Endothelial cell of umbilical vein (primary cell): ENCODE results near the gene NSFL1C.

ENCODE experiments used
- CTCF ChIP-seq, 2 donors: IDR thresholded peaks; 1 replicate in 1 of 2; 2 replicates in 1 of 2; pipeline ENCODE4 v1.5.1; 2011; ENCODE audit warnings: low read length in 2 of 2, mild to moderate bottlenecking in 2 of 2, moderate library complexity in 2 of 2, control low read depth in 1 of 2, inconsistent platforms in 1 of 2, low read depth in 1 of 2; ENCODE audit not compliant: insufficient read depth in 1 of 2; ENCODE audit errors: extremely low read depth in 1 of 2
- MAX ChIP-seq: IDR thresholded peaks from 2 replicates; pipeline ENCODE4 v1.6.1; 2011; ENCODE audit not compliant: insufficient read depth, insufficient read length
- MYC ChIP-seq: IDR thresholded peaks from one replicate; pipeline ENCODE4 v1.6.1; 2011; ENCODE audit warnings: mild to moderate bottlenecking, low read depth, low read length
- POLR2A ChIP-seq: IDR thresholded peaks from 2 replicates; pipeline ENCODE4 v1.6.1; 2012; ENCODE audit warnings: low read depth, mild to moderate bottlenecking, control low read depth, low read length
- POLR2AphosphoS5 ChIP-seq: IDR thresholded peaks from 2 replicates; pipeline ENCODE4 v1.6.1; 2012; ENCODE audit warnings: low read depth, mild to moderate bottlenecking, control low read depth, low read length, moderate library complexity; ENCODE audit not compliant: insufficient read depth

GRCh38 chr20:1403624-1404023 lies 63.0 kb downstream of the NSFL1C start:
- TF ChIP-seq CTCF (IDR thresholded peaks at IDR 0.05; ENCODE audit: extremely low read depth in 1 of 2, insufficient read depth in 1 of 2, low read depth in 1 of 2, low read length in 2 of 2), result no peak
- TF ChIP-seq MYC, result no peak
- no peak for TF ChIP-seq POLR2A
- TF ChIP-seq POLR2AphosphoS5, result no peak
- no peak for TF ChIP-seq MAX
